Prostate gland (tissue), 2 donors: ENCODE results near the gene TANGO6.

Source experiments
- CTCF ChIP-seq, 4 experiments: fragments of 200-600 bp in 2 of 4; fragments of 450-650 bp in 2 of 4; sonication (generic) in 2 of 4; IDR thresholded peaks; 1 replicate in 3 of 4; 2 replicates in 1 of 4; pipeline ENCODE4 v1.5.1; 2016 to 2019; ENCODE audit warnings: antibody characterized with exemption in 4 of 4, mild to moderate bottlenecking in 2 of 4, moderate library complexity in 2 of 4
- POLR2A ChIP-seq: fragments of 450-650 bp; IDR thresholded peaks from one replicate; pipeline ENCODE4 v1.6.1; 2016; ENCODE audit warnings: antibody characterized with exemption, mild to moderate bottlenecking

- no peak for TF ChIP-seq POLR2A
- no peak for TF ChIP-seq CTCF (IDR thresholded peaks at IDR 0.05)
Observed at GRCh38 chr16:68857479-68857878, 14.1 kb downstream of the TANGO6 start.
